Lung (tissue), 12 donors: ENCODE results near the gene IQCH. TPM values are rescaled to one million over a fixed set of nuclear protein-coding genes. Genes with fewer than 3 reads are reported as not detected.

Experiments
- ATAC-seq: fragments of 200-7000 bp; cut with Tn5 transposase; one replicate; pipeline ENCODE4 v1.9.1; 2020; ENCODE audit warnings: moderate number of reproducible peaks; ENCODE audit not compliant: insufficient read depth, low FRiP score
- DNase-seq, 3 donors: peaks; one replicate each; pipeline ENCODE4 v3.0.0-alpha.2; 2013 to 2017
- H3K27ac ChIP-seq, 2 donors: one replicate each; pipeline ENCODE4 v1.5.1; 2013; ENCODE audit warnings: mild to moderate bottlenecking in 2 of 2, moderate library complexity in 2 of 2, control low read depth in 1 of 2, inconsistent platforms in 1 of 2, low read depth in 1 of 2, low read length in 1 of 2
- H3K27me3 ChIP-seq, 3 donors: one replicate each; pipeline ENCODE4 v1.5.1; 2013; ENCODE audit warnings: low read length in 2 of 3; ENCODE audit not compliant: control insufficient read depth in 3 of 3, insufficient read depth in 3 of 3
- H3K36me3 ChIP-seq, 4 donors: one replicate each; pipeline ENCODE4 v1.5.1; 2013; ENCODE audit warnings: low read length in 4 of 4, mild to moderate bottlenecking in 1 of 4, moderate library complexity in 1 of 4; ENCODE audit not compliant: control insufficient read depth in 4 of 4, insufficient read depth in 4 of 4
- H3K4me1 ChIP-seq, 5 donors: one replicate each; pipeline ENCODE4 v1.5.1; 2013; ENCODE audit warnings: low read length in 5 of 5, mild to moderate bottlenecking in 2 of 5, moderate library complexity in 1 of 5; ENCODE audit not compliant: control insufficient read depth in 5 of 5, insufficient read depth in 5 of 5
- H3K4me3 ChIP-seq: one replicate; pipeline ENCODE4 v1.5.1; 2013; ENCODE audit warnings: mild to moderate bottlenecking, control low read depth, moderate library complexity
- H3K9ac ChIP-seq, 2 donors: one replicate each; pipeline ENCODE4 v1.5.1; 2013; ENCODE audit warnings: low read length in 2 of 2, control low read depth in 1 of 2; ENCODE audit not compliant: insufficient read depth in 1 of 2
- H3K9me3 ChIP-seq, 4 donors: one replicate each; pipeline ENCODE4 v1.5.1; 2013; ENCODE audit warnings: low read length in 3 of 4, mild to moderate bottlenecking in 1 of 4, moderate library complexity in 1 of 4; ENCODE audit not compliant: control insufficient read depth in 4 of 4, insufficient read depth in 3 of 4
- CTCF ChIP-seq: IDR thresholded peaks from 2 replicates; pipeline ENCODE4 v1.5.1; 2012; ENCODE audit warnings: mild to moderate bottlenecking; ENCODE audit errors: control extremely low read depth, extremely low read depth
- WGBS, 2 donors: extraction: QIAGEN DNeasy Blood & Tissue Kit; methylation state at CpG; one replicate each; pipeline ENCODE4 v1.1.7; 2013; 5-methylcytosine and 5-hydroxymethylcytosine counted together
- polyA plus RNA-seq, 2 donors: library from polyadenylated mRNA; stranded (reverse); fragments of 200-250 nt; gene quantifications; one replicate each; pipeline ENCODE4 v1.2.1, GENCODE V29; 2013
- total RNA-seq, 2 donors: library from RNA; depleted of rRNA in 1 of 2; stranded (reverse); fragments of >200 nt in 1 of 2; gene quantifications; one replicate each; pipeline ENCODE4 v1.2.1, GENCODE V29; 2014 to 2021
- donor health status: control.
- donor health status: control.
- donor health status: Bipolar disorder and iron deficiency.
- donor health status: healthy.
- donor health status: DM: yes; HTN: yes; CAD: no.

Gene IQCH
- total and polyA plus RNA-seq, 4 donors = 1.1 to 10.5 (median 4.5) TPM

- ATAC-seq = no peak
- no peak overlapping the region for H3K9ac ChIP-seq
- no peak overlapping the region for H3K27ac ChIP-seq
- H3K9me3 ChIP-seq = no peaks in the 10 kb centered on the region
- no peaks in the 10 kb centered on the region for H3K27me3 ChIP-seq
- H3K36me3 ChIP-seq = no peaks in the 10 kb centered on the region
- peaks cover 0 to 9% (median 0%) of the 10 kb centered on the region in 5 donors for H3K4me1 ChIP-seq
- no peak for TF ChIP-seq CTCF
- 75 to 76% methylated on average over 1 of the region's 1 CpG for WGBS, 2 donors
- DNase-seq = peak; percentile 16 to 72 (median 70)
- H3K4me3 ChIP-seq = no peak overlapping the region
These were observed 52.6 kb downstream of the IQCH start for GRCh38 chr15:67307156-67307555.

- Histone ChIP-seq H3K27me3 (no peaks in the 10 kb centered on the region), H3K9me3 (no peaks in the 10 kb centered on the region), H3K27ac (no peak overlapping the region), H3K36me3 (no peaks in the 10 kb centered on the region), H3K4me3 (no peak overlapping the region), H3K4me1 (peaks cover 0 to 9% (median 0%) of the 10 kb centered on the region in 5 donors), H3K9ac (no peak overlapping the region)
- ATAC-seq = no peak
- no peak for TF ChIP-seq CTCF
- peak; percentile 42 to 51 (median 44) for DNase-seq
- 76 to 89% methylated on average over 4 of the region's 4 CpGs for WGBS, 2 donors
These were observed 53.5 kb downstream of the IQCH start for GRCh38 chr15:67307889-67308597.

GRCh38 chr15:67311731-67312130, 57.1 kb downstream of the IQCH start:
- H3K9me3 ChIP-seq = no peaks in the 10 kb centered on the region
- no peaks in the 10 kb centered on the region for H3K36me3 ChIP-seq
- no peaks in the 10 kb centered on the region for H3K27me3 ChIP-seq
- ATAC-seq (no peak), DNase-seq (no peak)
- no peak overlapping the region for H3K4me3 ChIP-seq
- H3K9ac ChIP-seq = no peak overlapping the region
- no peak for TF ChIP-seq CTCF
- WGBS, 2 donors = 99 to 100% methylated on average over 1 of the region's 1 CpG
- no peak overlapping the region for H3K27ac ChIP-seq
- peaks cover 0 to 9% (median 0%) of the 10 kb centered on the region in 5 donors for H3K4me1 ChIP-seq

- TF ChIP-seq CTCF = no peak
- Histone ChIP-seq H3K9ac (no peak overlapping the region), H3K4me1 (no peaks in the 10 kb centered on the region), H3K9me3 (no peaks in the 10 kb centered on the region), H3K27ac (no peak overlapping the region), H3K36me3 (no peaks in the 10 kb centered on the region), H3K4me3 (no peak overlapping the region), H3K27me3 (no peaks in the 10 kb centered on the region)
- DNase-seq (no peak), ATAC-seq (no peak)
- WGBS, 2 donors = 94 to 97% methylated on average over 3 of the region's 3 CpGs
These were observed 65.4 kb downstream of the IQCH start for GRCh38 chr15:67319961-67320360.
